Measurements from ENCODE around the gene PLP2.
"Not testable (repeated sequence)": the region's sequence is repeated elsewhere in the genome, so short reads cannot be mapped to it uniquely, and the experiment has no call there.

Gene PLP2

GRCh38 chrX:49163555-49164419 lies 7.9 kb upstream of the PLP2 start:
- no peak for DNase-seq (ENCODE audit: low read depth)

GRCh38 chrX:49164589-49165360 lies 6.9 kb upstream of the PLP2 start:
- no peak for DNase-seq (ENCODE audit: low read depth)

- DNase-seq (ENCODE audit: low read depth) = no peak
Observed at GRCh38 chrX:49165901-49166881, 5.5 kb upstream of the PLP2 start.

GRCh38 chrX:49166914-49167739 lies 4.6 kb upstream of the PLP2 start:
- no peak for DNase-seq (ENCODE audit: low read depth)

- no peak for DNase-seq (ENCODE audit: low read depth)
Observed at GRCh38 chrX:49167740-49168108, 4.0 kb upstream of the PLP2 start.

- no peak for DNase-seq (ENCODE audit: low read depth)
Observed at GRCh38 chrX:49172280-49172780, 632 bp downstream of the PLP2 start.

GRCh38 chrX:49173544-49173943 lies 1.8 kb downstream of the PLP2 start:
- not testable (repeated sequence) for DNase-seq (ENCODE audit: low read depth)

GRCh38 chrX:49174723-49175122 lies 3.0 kb downstream of the PLP2 start:
- no peak for DNase-seq (ENCODE audit: low read depth)

GRCh38 chrX:49175435-49176274 lies 4.0 kb downstream of the PLP2 start:
- DNase-seq (ENCODE audit: low read depth) = no peak

GRCh38 chrX:49176421-49177326 lies 5.0 kb downstream of the PLP2 start:
- DNase-seq (ENCODE audit: low read depth) = no peak

- no peak for DNase-seq (ENCODE audit: low read depth)
Observed at GRCh38 chrX:49177338-49177833, 5.7 kb downstream of the PLP2 start.

- DNase-seq (ENCODE audit: low read depth) = no peak
Observed at GRCh38 chrX:49177873-49178480, 6.3 kb downstream of the PLP2 start.

- no peak for DNase-seq (ENCODE audit: low read depth)
Observed at GRCh38 chrX:49178537-49178936, 6.8 kb downstream of the PLP2 start.

GRCh38 chrX:49179358-49179757 lies 7.7 kb downstream of the PLP2 start:
- DNase-seq (ENCODE audit: low read depth) = no peak

GRCh38 chrX:49183701-49184281 lies 12.1 kb downstream of the PLP2 start:
- DNase-seq (ENCODE audit: low read depth) = no peak

- peak; percentile 64 for DNase-seq (ENCODE audit: low read depth)
Observed at GRCh38 chrX:49184294-49185281, 12.9 kb downstream of the PLP2 start.
